AG10803 (cell line): ENCODE results near the gene MSH3.
"Not testable (repeated sequence)": the region's sequence is repeated elsewhere in the genome, so short reads cannot be mapped to it uniquely, and the experiment has no call there.

Experiments used
- DNase-seq: peaks from one replicate; pipeline ENCODE4 v3.0.0; 2010; ENCODE audit warnings: low read depth
- H3K4me3 ChIP-seq: 2 replicates; pipeline ENCODE4 v1.5.1; 2011; ENCODE audit warnings: mild to moderate bottlenecking, low read length, control low read depth
- TF ChIP-seq, protein P1 (sequence below): conservative IDR thresholded peaks from 2 replicates; pipeline ENCODE4 v1.5.1; 2011; ENCODE audit warnings: mild to moderate bottlenecking, low read length, control low read depth, inconsistent platforms

Gene MSH3

DNA sequence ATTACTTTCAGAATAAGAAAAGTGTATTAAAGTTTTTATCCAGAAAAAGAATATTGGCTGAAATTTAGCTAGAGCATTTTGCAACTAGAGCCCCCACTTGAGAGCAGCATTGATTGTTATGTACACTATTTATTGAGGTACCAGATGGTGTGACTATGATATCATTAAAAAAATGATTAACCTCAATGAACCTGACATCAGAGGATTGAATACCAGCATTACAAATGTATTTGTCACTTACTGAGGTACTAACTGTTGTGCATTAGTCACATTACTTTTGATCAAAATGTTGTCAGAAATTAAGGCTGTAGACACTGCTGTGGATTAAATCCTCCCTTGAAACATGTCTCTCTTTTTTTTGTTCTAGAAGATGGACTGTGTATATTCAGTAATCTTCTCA is 128.2 kb downstream of the MSH3 start:
- TF ChIP-seq, protein P1, sequence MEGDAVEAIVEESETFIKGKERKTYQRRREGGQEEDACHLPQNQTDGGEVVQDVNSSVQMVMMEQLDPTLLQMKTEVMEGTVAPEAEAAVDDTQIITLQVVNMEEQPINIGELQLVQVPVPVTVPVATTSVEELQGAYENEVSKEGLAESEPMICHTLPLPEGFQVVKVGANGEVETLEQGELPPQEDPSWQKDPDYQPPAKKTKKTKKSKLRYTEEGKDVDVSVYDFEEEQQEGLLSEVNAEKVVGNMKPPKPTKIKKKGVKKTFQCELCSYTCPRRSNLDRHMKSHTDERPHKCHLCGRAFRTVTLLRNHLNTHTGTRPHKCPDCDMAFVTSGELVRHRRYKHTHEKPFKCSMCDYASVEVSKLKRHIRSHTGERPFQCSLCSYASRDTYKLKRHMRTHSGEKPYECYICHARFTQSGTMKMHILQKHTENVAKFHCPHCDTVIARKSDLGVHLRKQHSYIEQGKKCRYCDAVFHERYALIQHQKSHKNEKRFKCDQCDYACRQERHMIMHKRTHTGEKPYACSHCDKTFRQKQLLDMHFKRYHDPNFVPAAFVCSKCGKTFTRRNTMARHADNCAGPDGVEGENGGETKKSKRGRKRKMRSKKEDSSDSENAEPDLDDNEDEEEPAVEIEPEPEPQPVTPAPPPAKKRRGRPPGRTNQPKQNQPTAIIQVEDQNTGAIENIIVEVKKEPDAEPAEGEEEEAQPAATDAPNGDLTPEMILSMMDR, result no peak
- no peak overlapping the region for H3K4me3 ChIP-seq
- no peak for DNase-seq

- H3K4me3 ChIP-seq, DNase-seq: not testable (repeated sequence)
These were observed 129.3 kb downstream of the MSH3 start for GRCh38 chr5:80783751-80784150.

- TF ChIP-seq, protein P1, result no peak
- no peak overlapping the region for H3K4me3 ChIP-seq
- DNase-seq, result no peak
These were observed 130.0 kb downstream of the MSH3 start for GRCh38 chr5:80784451-80784850.

DNA sequence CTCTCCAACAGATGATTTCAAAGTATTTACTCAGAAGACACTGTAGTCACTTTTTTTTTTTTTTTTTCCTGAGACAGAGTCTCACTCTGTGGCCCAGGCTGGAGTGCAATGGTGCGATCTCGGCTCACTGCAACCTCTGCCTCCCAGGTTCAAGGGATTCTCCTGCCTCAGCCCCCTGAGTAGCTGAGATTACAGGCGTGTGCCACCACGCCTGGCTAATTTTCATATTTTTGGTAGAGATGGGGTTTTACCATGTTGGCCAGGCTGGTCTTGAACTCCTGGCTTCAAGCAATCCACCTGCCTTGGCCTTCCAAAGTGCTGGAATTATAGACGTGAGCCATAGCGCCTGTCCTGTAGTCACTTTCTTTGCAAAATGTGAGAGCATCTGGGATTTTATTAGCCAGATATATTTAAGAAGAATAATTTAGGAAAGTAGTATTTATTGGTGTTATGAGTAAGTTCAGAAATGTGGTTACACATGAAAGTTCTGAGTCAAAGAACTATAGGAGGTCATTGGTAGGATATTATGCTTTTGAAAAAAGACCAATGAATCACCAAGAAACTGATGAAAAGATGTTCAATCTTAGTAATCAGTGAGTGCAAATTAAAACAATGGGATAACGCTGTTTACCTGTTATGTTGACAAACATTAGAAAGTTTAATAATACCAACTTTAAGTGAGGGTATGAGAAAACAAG is 135.0 kb downstream of the MSH3 start:
- not testable (repeated sequence) for H3K4me3 ChIP-seq, DNase-seq

DNA sequence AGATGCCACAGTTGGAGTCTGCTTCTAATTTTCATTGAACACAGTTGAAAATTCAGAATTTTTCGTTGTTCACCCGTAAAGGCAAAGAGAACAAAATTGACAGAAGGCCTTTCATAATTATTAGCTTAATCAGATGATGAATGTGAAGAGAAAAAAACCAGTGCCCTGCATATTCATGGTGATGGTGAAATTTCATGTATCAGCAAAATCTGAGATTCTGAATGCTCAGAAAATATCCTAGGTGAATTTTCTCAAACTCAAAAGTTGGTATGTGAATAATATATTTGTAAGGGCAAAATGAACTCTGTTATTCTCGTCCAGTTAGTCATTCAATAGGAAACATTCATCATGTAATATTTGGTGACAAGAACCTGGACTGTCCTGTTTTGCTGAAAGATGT is 136.2 kb downstream of the MSH3 start:
- no peak overlapping the region for H3K4me3 ChIP-seq
- no peak for DNase-seq
- TF ChIP-seq, protein P1, result no peak

DNA sequence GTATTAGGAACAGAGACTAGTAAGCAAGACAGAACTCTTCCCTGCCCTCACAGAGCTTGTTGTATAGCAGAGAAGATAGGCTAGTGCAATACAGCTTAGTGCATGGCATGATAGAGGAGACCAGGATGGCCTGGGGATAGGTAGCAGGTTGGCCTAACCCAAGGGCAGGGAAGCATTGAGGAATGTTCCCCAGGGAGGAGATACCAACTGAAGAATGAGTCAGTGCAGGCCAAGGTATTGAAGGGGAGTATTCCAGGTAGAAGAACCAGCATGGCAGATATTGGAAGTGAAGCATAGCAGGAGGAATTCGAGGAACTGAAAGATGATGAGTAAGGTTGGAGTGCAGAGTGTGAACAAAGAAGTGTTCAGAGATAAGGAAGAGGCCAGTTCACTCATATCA is 138.9 kb downstream of the MSH3 start:
- H3K4me3 ChIP-seq, result no peak overlapping the region
- TF ChIP-seq, protein P1, result no peak
- DNase-seq, result no peak

DNA sequence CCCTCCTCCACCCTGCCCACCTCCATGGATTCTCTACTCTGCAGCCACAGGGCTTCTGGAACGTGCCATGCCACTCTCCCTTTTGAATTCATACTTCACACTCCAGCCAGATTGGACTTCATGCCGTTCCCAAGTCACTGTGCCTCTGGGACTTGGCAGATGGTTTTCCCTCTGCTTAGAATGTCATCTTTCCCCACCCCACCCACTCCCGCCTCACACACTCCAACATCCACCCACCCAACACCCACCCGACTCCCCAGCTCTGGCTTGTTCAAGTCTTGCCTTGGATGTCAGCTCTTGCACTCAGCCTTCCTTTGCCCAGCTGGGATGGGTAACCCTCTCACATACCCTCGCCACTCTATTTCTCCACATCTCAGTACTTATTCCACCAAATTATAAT is 142.4 kb downstream of the MSH3 start:
- TF ChIP-seq, protein P1, result no peak
- H3K4me3 ChIP-seq, result no peak overlapping the region
- no peak for DNase-seq

DNA sequence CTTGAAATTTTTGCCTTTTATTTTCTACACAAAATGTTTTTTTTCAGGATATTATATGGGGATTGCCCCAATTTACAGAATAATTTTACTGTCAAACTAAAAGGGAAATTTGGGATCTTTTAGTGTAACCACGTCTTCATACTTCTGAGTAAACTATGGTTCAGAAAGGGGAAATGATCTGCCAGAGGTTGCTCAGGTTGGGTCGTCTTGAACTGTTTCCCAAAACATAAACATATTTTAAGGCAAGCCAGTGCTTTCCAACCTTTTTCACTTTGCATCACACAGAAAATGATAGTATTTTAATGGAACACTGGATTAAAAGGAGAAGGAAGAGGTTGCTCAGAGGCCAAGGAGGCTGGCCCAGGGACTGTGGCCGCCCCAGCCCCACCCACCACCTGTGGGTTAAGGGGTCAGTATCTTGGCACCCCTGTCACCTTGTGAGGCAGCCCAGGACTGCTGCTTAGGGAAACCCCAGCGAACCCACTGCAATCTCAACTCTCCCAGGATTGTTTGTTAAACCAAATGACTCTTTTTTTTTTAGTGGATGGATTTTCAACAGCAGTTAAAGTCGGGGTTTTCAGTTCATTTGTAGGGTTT is 143.1 kb downstream of the MSH3 start:
- no peak for DNase-seq
- TF ChIP-seq, protein P1, result no peak
- H3K4me3 ChIP-seq, result no peak overlapping the region
